H1 (cell line): ENCODE results near the gene PAX8. TPM values are rescaled to one million over a fixed set of nuclear protein-coding genes. Genes with fewer than 3 reads are reported as not detected.

Experiments used
- ASH2L ChIP-seq: fragments of 200-600, 300-600 bp; sonication (generic); IDR thresholded peaks from one replicate; pipeline ENCODE4 v1.7.1; 2017; ENCODE audit warnings: low read length
- BRCA1 ChIP-seq: IDR thresholded peaks from 2 replicates; pipeline ENCODE4 v1.6.1; 2012; ENCODE audit warnings: low read depth, low read length, improper control_type of control experiment
- FOSL1 ChIP-seq: IDR thresholded peaks from 2 replicates; pipeline ENCODE4 v1.6.1; 2011; ENCODE audit warnings: mild to moderate bottlenecking, low read depth, low read length, moderate library complexity; ENCODE audit not compliant: insufficient read depth
- HDAC2 ChIP-seq, 2 experiments: fragments of 300-600 bp in 1 of 2; sonication (generic) in 1 of 2; IDR thresholded peaks; 2 replicates each; pipeline ENCODE4 v1.6.1; 2011 to 2012; ENCODE audit warnings: low read depth in 2 of 2, low read length in 2 of 2, mild to moderate bottlenecking in 2 of 2, moderate library complexity in 2 of 2, borderline replicate concordance in 1 of 2, inconsistent platforms in 1 of 2
- KDM4A ChIP-seq: IDR thresholded peaks from one replicate; pipeline ENCODE4 v1.7.1; 2012; ENCODE audit warnings: low read depth, mild to moderate bottlenecking, moderate library complexity, low read length, inconsistent platforms; ENCODE audit not compliant: severe bottlenecking
- NANOG ChIP-seq: IDR thresholded peaks from 2 replicates; pipeline ENCODE4 v1.6.1; 2011; ENCODE audit warnings: low read length, low read depth, mild to moderate bottlenecking, inconsistent platforms; ENCODE audit not compliant: insufficient read depth, poor library complexity, severe bottlenecking
- RFX5 ChIP-seq: IDR thresholded peaks from 2 replicates; pipeline ENCODE4 v1.6.1; 2011; ENCODE audit warnings: low read depth, low read length, improper control_type of control experiment, borderline replicate concordance
- SP4 ChIP-seq: IDR thresholded peaks from 2 replicates; pipeline ENCODE4 v1.6.1; 2012; ENCODE audit warnings: low read length, inconsistent platforms
- USF2 ChIP-seq: IDR thresholded peaks from 2 replicates; pipeline ENCODE4 v1.6.1; 2011; ENCODE audit warnings: low read length, improper control_type of control experiment
- polyA plus RNA-seq, 7 experiments: library from polyadenylated mRNA; depleted of rRNA in 3 of 7; stranded (reverse) in 5 of 7; unstranded in 2 of 7; fragments of >200 nt in 5 of 7; fragments of 200-250 nt in 2 of 7; gene quantifications; 1 replicate in 5 of 7; 2 replicates in 1 of 7; 4 replicates in 1 of 7; pipeline versions ENCODE4 v1.2.1 to v1.2.3, GENCODE V29; 2011 to 2013; ENCODE audit warnings: missing spikeins in 2 of 7, mixed read lengths in 2 of 7
- total RNA-seq: library from RNA; stranded (reverse); fragmentation: NEBNext Ultra II Directional; extraction: Animal tissue kit (Norgen Biotek cat#: 25700); gene quantifications from 2 replicates; pipeline ENCODE4 v1.2.1, GENCODE V29; 2021

PAX8 gene
- total and polyA plus RNA-seq, 2 of the 8 experiments (the other 6 are each of a cell fraction or from before 2014, with no cell fraction given), result 0.02 TPM; not detected in 1

DNA sequence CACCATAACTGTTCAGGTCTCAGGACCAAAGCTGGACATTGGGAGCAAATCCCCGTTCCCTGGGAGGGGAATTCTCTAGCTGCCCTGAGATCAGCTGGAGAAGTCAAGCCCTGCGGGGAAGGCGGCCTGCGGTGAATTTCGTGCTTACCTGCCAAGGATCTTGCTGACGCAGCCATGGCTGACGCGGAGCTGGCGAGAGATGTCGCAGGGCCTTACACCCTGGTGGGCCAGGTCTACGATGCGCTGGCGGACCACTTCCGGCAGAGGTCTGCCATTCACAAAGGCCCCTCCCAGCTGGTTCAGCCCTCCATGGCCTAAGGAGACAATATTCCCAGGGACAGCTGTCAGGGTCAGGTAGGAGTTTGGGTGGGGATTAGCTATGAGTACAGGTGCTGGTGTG, 32.1 kb downstream of the PAX8 start (continued):
- TF ChIP-seq USF2 (no peak), BRCA1 (no peak), FOSL1 (no peak), HDAC2 (IDR thresholded peaks at IDR 0.05; ENCODE audit: borderline replicate concordance in 1 of 2, low read depth in 2 of 2, low read length in 2 of 2) (no peak), ASH2L (no peak), KDM4A (no peak), SP4 (no peak), RFX5 (no peak), NANOG (no peak)
- TF ChIP-seq, all 59 proteins: peak for 0
